Heart left ventricle (tissue), 16 donors: ENCODE results near the gene WNK2. TPM values are rescaled to one million over a fixed set of nuclear protein-coding genes. Genes with fewer than 3 reads are reported as not detected.

Experiments used
- ATAC-seq, 4 donors: fragments of 200-7000 bp; cut with Tn5 transposase; one replicate each; pipeline ENCODE4 v1.9.1; 2020 to 2022; ENCODE audit warnings: moderate library complexity in 4 of 4, mild to moderate bottlenecking in 3 of 4, moderate number of reproducible peaks in 1 of 4
- DNase-seq, 5 donors: peaks; one replicate each; pipeline ENCODE4 v3.0.0-alpha.2; 2020
- H3K27ac ChIP-seq, 12 donors: fragments of 200-600 bp; sonication (generic) in 4 of 12; one replicate each; pipeline versions ENCODE4 v1.5.0 to v1.8.0; 2016 to 2022; ENCODE audit warnings: mild to moderate bottlenecking in 2 of 12
- H3K27me3 ChIP-seq, 9 donors: fragments of 200-600 bp; sonication (generic) in 2 of 9; one replicate each; pipeline versions ENCODE4 v1.5.1 to v1.8.0; 2016 to 2022; ENCODE audit warnings: mild to moderate bottlenecking in 3 of 9
- H3K36me3 ChIP-seq, 9 donors: fragments of 200-600 bp; sonication (generic) in 2 of 9; one replicate each; pipeline versions ENCODE4 v1.5.0 to v1.8.0; 2018 to 2022; ENCODE audit warnings: mild to moderate bottlenecking in 2 of 9
- H3K4me1 ChIP-seq, 12 donors: fragments of 200-600 bp; sonication (generic) in 4 of 12; one replicate each; pipeline versions ENCODE4 v1.5.0 to v1.8.0; 2016 to 2022; ENCODE audit warnings: mild to moderate bottlenecking in 3 of 12
- H3K4me3 ChIP-seq, 12 donors: fragments of 200-600 bp; sonication (generic) in 4 of 12; one replicate each; pipeline versions ENCODE4 v1.5.0 to v1.8.0; 2017 to 2022; ENCODE audit warnings: mild to moderate bottlenecking in 9 of 12, moderate library complexity in 4 of 12
- H3K9me3 ChIP-seq, 12 donors: fragments of 200-600 bp; sonication (generic) in 4 of 12; one replicate each; pipeline versions ENCODE4 v1.5.0 to v1.8.0; 2016 to 2022; ENCODE audit warnings: mild to moderate bottlenecking in 1 of 12
- CTCF ChIP-seq, 12 donors: fragments of 200-600 bp; sonication (generic) in 4 of 12; IDR thresholded peaks; one replicate each; pipeline versions ENCODE4 v1.5.0 to v1.8.0; 2018 to 2022; ENCODE audit warnings: antibody characterized with exemption in 12 of 12, mild to moderate bottlenecking in 5 of 12
- POLR2A ChIP-seq, 2 donors: fragments of 450-650 bp; IDR thresholded peaks; one replicate each; pipeline ENCODE4 v1.6.1; 2017; ENCODE audit warnings: antibody characterized with exemption in 2 of 2, mild to moderate bottlenecking in 2 of 2, moderate library complexity in 2 of 2
- WGBS, 4 donors: extraction: QIAGEN DNeasy Blood & Tissue Kit in 2 of 4; methylation state at CpG; one replicate each; pipeline versions ENCODE4 v1.1.5 to v1.1.7; 2013 to 2018; 5-methylcytosine and 5-hydroxymethylcytosine counted together
- intact Hi-C, 10 donors: fragments of 100-400 bp; cut with DNase I; formaldehyde crosslinking; loops; one replicate each; pipeline versions ENCODE4 v1.11.1 to v1.14.2; 2022
- polyA plus RNA-seq, 2 donors: library from polyadenylated mRNA; stranded (reverse); fragments of 200-250 nt; gene quantifications; one replicate each; pipeline ENCODE4 v1.2.3, GENCODE V29; 2013
- total RNA-seq, 9 donors: library from RNA; depleted of rRNA in 2 of 9; stranded (reverse); fragments of >200 nt in 2 of 9; fragmentation: NEBNext Ultra II Directional in 3 of 9; extraction: Animal tissue kit (Norgen Biotek cat#: 25700) in 3 of 9; gene quantifications; one replicate each; pipeline versions ENCODE4 v1.1.0 to v1.2.4, GENCODE V29; 2016 to 2023
- donor health status: ischemic (EF 13 %, LVEDD 7.1; RV severe dilation, severe dysfunction).
- donor health status: healthy with polysubstance abuse.
- donor health status: DM: no; HTN: yes; CAD: no.
- donor health status: DM: no; HTN: no; CAD: no.
- donor health status: ischemic (EF 25% LVEDD 6.9; RV normal size, moderate dysfunction).
- donor health status: ischemic (EF 25% LVEDD 5.7; RV mildly dilated, moderate dysfunction).
- donor health status: healthy.
- donor health status: DM: yes; HTN: yes; CAD: no.
- donor health status: ischemic (EF 35%, LVEDD 5.7; RV mildly dilated, moderate dysfunction).
- donor health status: nonischemic (EF 11% LVEDD 7.7; RV severe dilation, severe dysfunction).
- donor health status: DM: yes; HTN: yes; CAD: no.
- donor health status: PGD.
- donor health status: ischemic (EF 29% LVEDD 5.4; RV normal size, mild dysfunction).
- donor health status: nonischemic (EF 23%, LVEDD 6.1; RV moderate dilation, normal function).

Gene WNK2
- total and polyA plus RNA-seq, 11 donors = 29.4 to 206 (median 112) TPM

GRCh38 chr9:93292664-93293328 lies 108.9 kb downstream of the WNK2 start:
- no peaks in the 10 kb centered on the region for H3K9me3 ChIP-seq
- no peak overlapping the region for H3K4me3 ChIP-seq
- H3K27ac ChIP-seq = no peak overlapping the region
- TF ChIP-seq CTCF (IDR thresholded peaks at IDR 0.05) = no peak
- no peak for TF ChIP-seq POLR2A (IDR thresholded peaks at IDR 0.05)
- intact Hi-C loops = no loop called here
- ATAC-seq (no peak), DNase-seq (no peak)
- 83 to 91% (median 89%) methylated on average over 15 to 43 of the region's 43 CpGs for WGBS, 4 donors
- peaks cover 0 to 22% (median 10%) of the 10 kb centered on the region in 12 donors for H3K4me1 ChIP-seq
- H3K36me3 ChIP-seq = peaks cover 0 to 14% (median 0%) of the 10 kb centered on the region in 9 donors
- H3K27me3 ChIP-seq = no peaks in the 10 kb centered on the region

GRCh38 chr9:93294011-93294410 lies 110.1 kb downstream of the WNK2 start:
- peaks cover 0 to 20% (median 8%) of the 10 kb centered on the region in 12 donors for H3K4me1 ChIP-seq
- ATAC-seq (no peak), DNase-seq (no peak)
- TF ChIP-seq POLR2A (IDR thresholded peaks at IDR 0.05) (no peak), CTCF (IDR thresholded peaks at IDR 0.05) (no peak)
- H3K9me3 ChIP-seq = no peaks in the 10 kb centered on the region
- WGBS, 4 donors = 80 to 87% (median 86%) methylated on average over 9 of the region's 9 CpGs
- H3K36me3 ChIP-seq = peaks cover 0 to 15% (median 0%) of the 10 kb centered on the region in 9 donors
- H3K27me3 ChIP-seq = no peaks in the 10 kb centered on the region
- H3K27ac ChIP-seq = no peak overlapping the region
- no peak overlapping the region for H3K4me3 ChIP-seq
- intact Hi-C loops = no loop called here

- peaks cover 0 to 27% (median 8%) of the 10 kb centered on the region in 12 donors for H3K4me1 ChIP-seq
- no peak overlapping the region for H3K27ac ChIP-seq
- ATAC-seq = peak; percentile 13 to 64 (median 48)
- peak in 2 of 5 donors; percentile 52 to 57 for DNase-seq
- 29 to 41% (median 36%) methylated on average over 7 to 12 of the region's 12 CpGs for WGBS, 4 donors
- H3K4me3 ChIP-seq = no peak overlapping the region
- intact Hi-C loops = no loop called here
- no peaks in the 10 kb centered on the region for H3K9me3 ChIP-seq
- peaks cover 0 to 13% (median 0%) of the 10 kb centered on the region in 9 donors for H3K36me3 ChIP-seq
- TF ChIP-seq CTCF (IDR thresholded peaks at IDR 0.05) = no peak
- TF ChIP-seq POLR2A (IDR thresholded peaks at IDR 0.05) = no peak
- H3K27me3 ChIP-seq = no peaks in the 10 kb centered on the region
Observed at GRCh38 chr9:93295031-93295430, 111.1 kb downstream of the WNK2 start.

- Histone ChIP-seq H3K27me3 (no peaks in the 10 kb centered on the region), H3K9me3 (no peaks in the 10 kb centered on the region), H3K4me1 (peaks cover 0 to 31% (median 8%) of the 10 kb centered on the region in 12 donors), H3K27ac (no peak overlapping the region), H3K36me3 (peaks cover 0 to 11% (median 0%) of the 10 kb centered on the region in 9 donors), H3K4me3 (no peak overlapping the region)
- 55 to 63% (median 60%) methylated on average over 2 of the region's 2 CpGs for WGBS, 4 donors
- intact Hi-C loops = no loop called here
- ATAC-seq (no peak), DNase-seq (no peak)
- TF ChIP-seq CTCF (IDR thresholded peaks at IDR 0.05) = no peak
- no peak for TF ChIP-seq POLR2A (IDR thresholded peaks at IDR 0.05)
Observed at GRCh38 chr9:93295456-93296076, 111.6 kb downstream of the WNK2 start.
